Adrenal gland (tissue), 19 donors: ENCODE results near the gene IL17RC. TPM values are rescaled to one million over a fixed set of nuclear protein-coding genes. Genes with fewer than 3 reads are reported as not detected.

Experiments
- DNase-seq, 7 donors: peaks; one replicate each; pipeline ENCODE4 v3.0.0-alpha.2; 2019 to 2020
- H3K27ac ChIP-seq, 5 donors: fragments of 200-600 bp; sonication (generic) in 4 of 5; 1 replicate in 3 of 5; 2 replicates in 2 of 5; pipeline versions ENCODE4 v1.5.1 to v1.8.0; 2016 to 2020; ENCODE audit warnings: mild to moderate bottlenecking in 1 of 5
- H3K27me3 ChIP-seq: fragments of 200-600 bp; 2 replicates; pipeline ENCODE4 v1.8.0; 2021
- H3K36me3 ChIP-seq, 2 donors: fragments of 200-600 bp; replicated peaks in 1 of 2; 1 replicate in 1 of 2; 2 replicates in 1 of 2; pipeline versions ENCODE4 v1.5.1 to v1.8.0; 2018 to 2022
- H3K4me1 ChIP-seq, 2 donors: fragments of 200-600 bp; replicated peaks in 1 of 2; 1 replicate in 1 of 2; 2 replicates in 1 of 2; pipeline versions ENCODE4 v1.5.1 to v1.8.0; 2018 to 2021
- H3K4me3 ChIP-seq, 4 donors: fragments of 200-600 bp; sonication (generic) in 3 of 4; one replicate each; pipeline ENCODE4 v1.5.1; 2016 to 2018
- H3K9me3 ChIP-seq, 3 donors: fragments of 200-600 bp; sonication (generic) in 1 of 3; replicated peaks in 1 of 3; 1 replicate in 2 of 3; 2 replicates in 1 of 3; pipeline versions ENCODE4 v1.5.1 to v1.8.0; 2016 to 2021
- POLR2A ChIP-seq, 2 donors: fragments of 450-650 bp; IDR thresholded peaks; one replicate each; pipeline ENCODE4 v1.6.1; 2017; ENCODE audit warnings: antibody characterized with exemption in 2 of 2, mild to moderate bottlenecking in 2 of 2, moderate library complexity in 1 of 2
- WGBS, 4 donors: extraction: QIAGEN DNeasy Blood & Tissue Kit in 2 of 4; methylation state at CpG; one replicate each; pipeline versions ENCODE4 v1.1.5 to v1.1.7; 2013 to 2017; 5-methylcytosine and 5-hydroxymethylcytosine counted together
- intact Hi-C, 2 donors: fragments of 100-400 bp; cut with DNase I; formaldehyde crosslinking; loops; one replicate each; pipeline versions ENCODE4 v1.14.1 to v1.15.0; 2022 to 2023
- long read RNA-seq, 10 donors: library from polyadenylated mRNA in 3 of 10; unstranded in 2 of 10; stranded (forward) in 1 of 10; transcript quantifications; one replicate each; pipeline ENCODE4 v2.0.0 and lab custom pipeline, GENCODE V29; 2021 to 2026
- polyA plus RNA-seq, 3 donors: library from polyadenylated mRNA; stranded (reverse); fragments of 200-250 nt in 2 of 3; fragments of 350-450 nt in 1 of 3; fragmentation: Illumina TruSeq in 1 of 3; extraction: RNeasy Lipid Tissue Mini Kit (QIAGEN cat#74804) in 1 of 3; gene quantifications; one replicate each; pipeline ENCODE4 v1.2.3, GENCODE V29; 2013 to 2014
- total RNA-seq, 9 donors: library from RNA; depleted of rRNA in 4 of 9; stranded (reverse); fragments of >200 nt in 4 of 9; fragments of 120-200 nt in 1 of 9; fragmentation: NEBNext Ultra II Directional in 1 of 9; extraction: Animal tissue kit (Norgen Biotek cat#: 25700) in 1 of 9; gene quantifications; one replicate each; pipeline versions ENCODE4 v1.1.0 to v1.2.4, GENCODE V29; 2013 to 2023
- TF ChIP-seq, protein P1 (sequence below), 6 experiments: fragments of 450-650 bp in 4 of 6; fragments of 200-600 bp in 2 of 6; sonication (generic) in 1 of 6; IDR thresholded peaks; 1 replicate in 5 of 6; 2 replicates in 1 of 6; pipeline versions ENCODE4 v1.5.1 to v1.8.0; 2016 to 2021; ENCODE audit warnings: antibody characterized with exemption in 6 of 6, mild to moderate bottlenecking in 2 of 6, moderate library complexity in 1 of 6
- donor health status: healthy with polysubstance abuse.
- donor health status: Bipolar disorder and iron deficiency.
- donor health status: DM: yes; HTN: yes; CAD: no.
- donor health status: DM: no; HTN: no; CAD: no.
- donor health status: DM: no; HTN: no; CAD: no.
- donor health status: DM: yes; HTN: yes; CAD: no.

The IL17RC gene
- total RNA-seq (100 to 1,000 TPM in 2 of 9 donors, 10 to 100 TPM in 7; 24.7 to 141 (median 89.8) TPM), polyA plus RNA-seq (100 to 1,000 TPM in 2 of 3 donors, 10 to 100 TPM in 1; 20.5 to 283 (median 208) TPM)
- long read RNA-seq, donor 1 = 0 reads
- long read RNA-seq, donor 2, partial matches to known transcripts = 0 of 1 reads
- long read RNA-seq, donor 2, other reads (novel, unspliced or antisense) = 0 of 1 reads
- long read RNA-seq, donor 3 = 0 reads
- long read RNA-seq, donor 4, partial matches to known transcripts = 3 of 9 reads
- long read RNA-seq, donor 4, other reads (novel, unspliced or antisense) = 4 of 9 reads
- long read RNA-seq, donor 5, transcript IL17RC-202 (18 exons, 2,388 nt) = major isoform, 52 of 206 reads
- long read RNA-seq, donor 5, transcript IL17RC-215 (17 exons, 2,244 nt) = minor isoform, 8 of 206 reads
- long read RNA-seq, donor 5, transcript IL17RC-203 (19 exons, 2,388 nt) = minor isoform, 7 of 206 reads
- long read RNA-seq, donor 5, partial matches to known transcripts = 10 of 206 reads
- long read RNA-seq, donor 5, other reads (novel, unspliced or antisense) = 121 of 206 reads
- long read RNA-seq, donor 6, partial matches to known transcripts = 2 of 8 reads
- long read RNA-seq, donor 6, other reads (novel, unspliced or antisense) = 5 of 8 reads
- long read RNA-seq, donor 7 = 0 reads
- long read RNA-seq, donor 8, partial matches to known transcripts = 0 of 3 reads
- long read RNA-seq, donor 8, other reads (novel, unspliced or antisense) = 0 of 3 reads
- long read RNA-seq, donor 9, partial matches to known transcripts = 0 of 2 reads
- long read RNA-seq, donor 9, other reads (novel, unspliced or antisense) = 0 of 2 reads
- long read RNA-seq, donor 10 = 0 reads

GRCh38 chr3:9916734-9917680 lies at the start of gene IL17RC:
IL17RC (plus strand) TSS chr3:9917098; CDS start chr3:9917316, 218 bp downstream.
- peak in 1 of 2 donors; percentile 88 for TF ChIP-seq POLR2A (IDR thresholded peaks at IDR 0.05)
- TF ChIP-seq, protein P1, sequence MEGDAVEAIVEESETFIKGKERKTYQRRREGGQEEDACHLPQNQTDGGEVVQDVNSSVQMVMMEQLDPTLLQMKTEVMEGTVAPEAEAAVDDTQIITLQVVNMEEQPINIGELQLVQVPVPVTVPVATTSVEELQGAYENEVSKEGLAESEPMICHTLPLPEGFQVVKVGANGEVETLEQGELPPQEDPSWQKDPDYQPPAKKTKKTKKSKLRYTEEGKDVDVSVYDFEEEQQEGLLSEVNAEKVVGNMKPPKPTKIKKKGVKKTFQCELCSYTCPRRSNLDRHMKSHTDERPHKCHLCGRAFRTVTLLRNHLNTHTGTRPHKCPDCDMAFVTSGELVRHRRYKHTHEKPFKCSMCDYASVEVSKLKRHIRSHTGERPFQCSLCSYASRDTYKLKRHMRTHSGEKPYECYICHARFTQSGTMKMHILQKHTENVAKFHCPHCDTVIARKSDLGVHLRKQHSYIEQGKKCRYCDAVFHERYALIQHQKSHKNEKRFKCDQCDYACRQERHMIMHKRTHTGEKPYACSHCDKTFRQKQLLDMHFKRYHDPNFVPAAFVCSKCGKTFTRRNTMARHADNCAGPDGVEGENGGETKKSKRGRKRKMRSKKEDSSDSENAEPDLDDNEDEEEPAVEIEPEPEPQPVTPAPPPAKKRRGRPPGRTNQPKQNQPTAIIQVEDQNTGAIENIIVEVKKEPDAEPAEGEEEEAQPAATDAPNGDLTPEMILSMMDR (IDR thresholded peaks at IDR 0.05) = no peak
- WGBS, 4 donors = 6 to 8% (median 7%) methylated on average over 7 to 19 of the region's 19 CpGs

DNA sequence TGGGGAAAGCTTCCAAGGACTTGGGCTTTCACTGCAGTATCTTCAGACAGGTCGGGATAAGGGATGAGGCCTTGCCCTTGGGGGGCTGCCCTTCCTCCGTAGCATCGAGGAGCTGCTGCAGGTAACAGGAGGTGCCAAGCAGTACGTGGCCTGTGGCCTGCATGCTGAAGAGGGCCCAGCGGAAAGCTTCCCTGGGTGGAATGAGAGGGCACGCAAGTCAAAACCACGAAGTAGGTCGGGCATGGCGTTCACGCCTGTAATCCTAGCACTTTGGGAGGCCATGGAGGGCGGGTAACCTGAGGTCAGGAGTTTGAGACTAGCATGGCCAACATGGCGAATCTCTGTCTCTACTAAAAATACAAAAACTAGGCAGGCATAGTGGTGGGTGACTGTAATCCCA lies 49.8 kb upstream of the IL17RC start:
- Histone ChIP-seq H3K36me3 (no peaks in the 10 kb centered on the region), H3K27ac (peak overlapping the region in 1 of 5 donors; percentile 30), H3K4me1 (peaks cover 19 to 24% of the 10 kb centered on the region in 2 donors), H3K27me3 (no peaks in the 10 kb centered on the region), H3K4me3 (no peak overlapping the region), H3K9me3 (no peaks in the 10 kb centered on the region)
- intact Hi-C loops = no loop called here
- no peak for DNase-seq
- TF ChIP-seq, protein P1 (IDR thresholded peaks at IDR 0.05) = no peak
- TF ChIP-seq POLR2A (IDR thresholded peaks at IDR 0.05) = no peak
- WGBS, 4 donors = 88 to 93% (median 91%) methylated on average over 12 of the region's 12 CpGs

More at GRCh38 chr3:9916734-9917680, at the start of gene IL17RC:
- Histone ChIP-seq H3K27me3 (no peaks in the 10 kb centered on the region), H3K36me3 (no peaks in the 10 kb centered on the region), H3K9me3 (no peaks in the 10 kb centered on the region), H3K4me3 (peak within 1 kb of the TSS in 3 of 4 donors; percentile 30 to 69 (median 42)), H3K4me1 (peaks cover 31 to 59% of the 10 kb centered on the region in 2 donors), H3K27ac (peak within 1 kb of the TSS; percentile 64 to 95 (median 84))
- intact Hi-C loops = no loop called here
- DNase-seq = peak; percentile 90 to 97 (median 96)

DNA sequence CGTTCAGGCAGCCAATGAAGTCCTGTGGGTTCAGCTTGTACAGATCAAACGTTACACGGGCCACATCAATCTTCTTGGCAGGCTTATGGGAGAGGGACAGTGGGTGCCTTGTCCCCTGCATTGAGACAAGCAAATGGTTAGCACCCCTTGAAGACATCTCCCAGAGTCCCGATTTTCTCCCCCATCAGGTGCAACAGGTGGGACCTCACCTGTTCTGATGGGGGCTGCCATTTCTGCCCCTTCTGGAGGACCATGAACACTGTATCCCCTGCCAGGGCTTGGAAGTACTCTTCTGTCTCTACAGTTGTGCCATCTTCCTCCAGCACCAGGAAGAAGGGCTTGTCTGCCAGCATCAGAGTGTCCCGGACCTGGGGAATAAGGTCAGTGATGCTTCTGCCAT lies 46.9 kb upstream of the IL17RC start:
- Histone ChIP-seq H3K4me1 (peaks cover 5 to 10% of the 10 kb centered on the region in 2 donors), H3K36me3 (no peaks in the 10 kb centered on the region), H3K27ac (no peak overlapping the region), H3K9me3 (no peaks in the 10 kb centered on the region), H3K4me3 (no peak overlapping the region), H3K27me3 (no peaks in the 10 kb centered on the region)
- intact Hi-C loops = no loop called here
- 72 to 77% (median 75%) methylated on average over 5 of the region's 5 CpGs for WGBS, 4 donors
- no peak for DNase-seq
- no peak for TF ChIP-seq POLR2A (IDR thresholded peaks at IDR 0.05)
- TF ChIP-seq, protein P1 (IDR thresholded peaks at IDR 0.05) = no peak
